Measurements from ENCODE around the gene SLC39A13.
A peak's percentile ranks its signal among the peaks of the same experiment; 100 is the strongest.
"Not testable (repeated sequence)": the region's sequence is repeated elsewhere in the genome, so short reads cannot be mapped to it uniquely, and the experiment has no call there.

The SLC39A13 gene

DNA sequence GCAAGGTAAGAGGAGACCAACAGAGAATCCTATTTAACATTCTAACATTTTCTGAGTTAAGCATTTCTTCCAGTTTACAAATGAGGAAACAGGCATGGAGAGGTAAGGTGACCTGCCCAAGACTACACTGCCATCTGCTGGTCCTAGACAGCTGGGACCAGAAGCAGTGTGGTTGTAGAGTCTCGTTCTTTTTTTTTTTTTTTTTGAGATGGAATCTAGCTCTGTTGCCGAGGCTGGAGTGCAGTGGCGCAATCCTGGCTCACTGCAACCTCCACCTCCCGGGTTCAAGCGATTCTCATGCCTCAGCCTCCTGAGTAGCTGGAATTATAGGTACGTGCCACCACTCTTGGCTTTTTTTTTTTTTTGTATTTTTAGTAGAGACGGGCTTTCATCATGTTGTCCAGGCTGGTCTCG is 45.9 kb downstream of the SLC39A13 start:
- H3K9me3 ChIP-seq (ENCODE audit: insufficient read depth, low read length, severe bottlenecking); H3K27ac ChIP-seq (ENCODE audit: low read length); H3K4me2 ChIP-seq (ENCODE audit: insufficient read depth, low read length); H4K20me1 ChIP-seq (ENCODE audit: insufficient read depth, low read length); H3K36me3 ChIP-seq (ENCODE audit: insufficient read depth, low read length); H3K4me1 ChIP-seq (ENCODE audit: insufficient read depth, low read length); H3K4me3 ChIP-seq (ENCODE audit: low read depth in 1 of 2, low read length in 2 of 2); H3K79me2 ChIP-seq (ENCODE audit: insufficient read depth, low read length); H3K9ac ChIP-seq (ENCODE audit: low read depth, low read length); H3K27me3 ChIP-seq (ENCODE audit: insufficient read depth, low read length, poor library complexity): not testable (repeated sequence)
- TF ChIP-seq, protein P1, sequence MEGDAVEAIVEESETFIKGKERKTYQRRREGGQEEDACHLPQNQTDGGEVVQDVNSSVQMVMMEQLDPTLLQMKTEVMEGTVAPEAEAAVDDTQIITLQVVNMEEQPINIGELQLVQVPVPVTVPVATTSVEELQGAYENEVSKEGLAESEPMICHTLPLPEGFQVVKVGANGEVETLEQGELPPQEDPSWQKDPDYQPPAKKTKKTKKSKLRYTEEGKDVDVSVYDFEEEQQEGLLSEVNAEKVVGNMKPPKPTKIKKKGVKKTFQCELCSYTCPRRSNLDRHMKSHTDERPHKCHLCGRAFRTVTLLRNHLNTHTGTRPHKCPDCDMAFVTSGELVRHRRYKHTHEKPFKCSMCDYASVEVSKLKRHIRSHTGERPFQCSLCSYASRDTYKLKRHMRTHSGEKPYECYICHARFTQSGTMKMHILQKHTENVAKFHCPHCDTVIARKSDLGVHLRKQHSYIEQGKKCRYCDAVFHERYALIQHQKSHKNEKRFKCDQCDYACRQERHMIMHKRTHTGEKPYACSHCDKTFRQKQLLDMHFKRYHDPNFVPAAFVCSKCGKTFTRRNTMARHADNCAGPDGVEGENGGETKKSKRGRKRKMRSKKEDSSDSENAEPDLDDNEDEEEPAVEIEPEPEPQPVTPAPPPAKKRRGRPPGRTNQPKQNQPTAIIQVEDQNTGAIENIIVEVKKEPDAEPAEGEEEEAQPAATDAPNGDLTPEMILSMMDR (IDR thresholded peaks at IDR 0.05; ENCODE audit: borderline replicate concordance, extremely low read depth, low read length, poor library complexity, severe bottlenecking) = peak; percentile 90
- ATAC-seq (ENCODE audit: insufficient read depth, low read depth) (peak; percentile 91), DNase-seq (peak; percentile 79)
- H2AFZ ChIP-seq (ENCODE audit: low read depth, low read length) = peak overlapping the region; percentile 65

DNA sequence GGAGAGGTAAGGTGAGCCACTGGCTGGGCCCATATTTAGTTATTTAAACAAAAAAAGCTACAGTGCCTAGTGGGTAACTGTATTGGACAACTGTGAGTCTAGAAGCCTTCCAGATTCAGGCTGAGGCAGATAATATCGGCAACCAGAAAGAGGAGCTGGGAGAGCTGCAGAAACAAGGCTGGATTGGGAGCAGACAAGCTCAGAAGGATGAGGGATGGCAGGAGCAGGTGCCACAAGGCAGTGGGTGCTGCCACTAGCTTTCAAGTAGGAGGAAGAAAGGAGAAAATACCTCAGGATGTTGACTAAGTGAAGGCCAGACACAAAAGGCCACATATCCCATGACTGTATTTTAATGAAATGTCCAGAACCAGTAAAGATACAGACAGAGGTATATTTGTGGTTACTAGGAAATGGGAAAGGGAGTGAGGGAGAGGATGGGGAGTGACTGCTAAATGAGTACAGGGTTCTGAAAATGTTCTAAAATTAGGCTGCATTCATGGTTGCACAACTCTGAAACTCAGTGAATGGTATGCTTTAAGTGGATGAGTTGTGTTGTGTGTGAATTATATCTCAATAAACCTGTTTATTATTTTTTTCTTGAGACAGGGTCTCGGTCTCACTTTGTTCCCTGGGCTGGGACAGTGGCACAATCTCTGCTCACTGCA is 52.3 kb downstream of the SLC39A13 start:
- Histone ChIP-seq H3K4me1 (ENCODE audit: insufficient read depth, low read length) (no peaks in the 10 kb centered on the region), H3K9me3 (ENCODE audit: insufficient read depth, low read length, severe bottlenecking) (no peaks in the 10 kb centered on the region), H3K27ac (ENCODE audit: low read length) (no peak overlapping the region), H3K4me2 (ENCODE audit: insufficient read depth, low read length) (no peak overlapping the region), H4K20me1 (ENCODE audit: insufficient read depth, low read length) (peaks cover 8% of the 10 kb centered on the region; the same call in 1 of the 2 replicates), H3K27me3 (ENCODE audit: insufficient read depth, low read length, poor library complexity) (no peaks in the 10 kb centered on the region), H3K9ac (ENCODE audit: low read depth, low read length) (no peak overlapping the region), H3K79me2 (ENCODE audit: insufficient read depth, low read length) (peaks cover 7% of the 10 kb centered on the region; the same call in 1 of the 2 replicates), H3K4me3 (ENCODE audit: low read depth in 1 of 2, low read length in 2 of 2) (no peak overlapping the region), H3K36me3 (ENCODE audit: insufficient read depth, low read length) (peaks cover 22% of the 10 kb centered on the region), H2AFZ (ENCODE audit: low read depth, low read length) (no peak overlapping the region)
- ATAC-seq (ENCODE audit: insufficient read depth, low read depth) (no peak), DNase-seq (no peak)
- TF ChIP-seq, protein P1 (IDR thresholded peaks at IDR 0.05; ENCODE audit: borderline replicate concordance, extremely low read depth, low read length, poor library complexity, severe bottlenecking) = no peak
- no peak for TF ChIP-seq EZH2 (IDR thresholded peaks at IDR 0.05; ENCODE audit: borderline replicate concordance, low read depth, low read length, severe bottlenecking)

DNA sequence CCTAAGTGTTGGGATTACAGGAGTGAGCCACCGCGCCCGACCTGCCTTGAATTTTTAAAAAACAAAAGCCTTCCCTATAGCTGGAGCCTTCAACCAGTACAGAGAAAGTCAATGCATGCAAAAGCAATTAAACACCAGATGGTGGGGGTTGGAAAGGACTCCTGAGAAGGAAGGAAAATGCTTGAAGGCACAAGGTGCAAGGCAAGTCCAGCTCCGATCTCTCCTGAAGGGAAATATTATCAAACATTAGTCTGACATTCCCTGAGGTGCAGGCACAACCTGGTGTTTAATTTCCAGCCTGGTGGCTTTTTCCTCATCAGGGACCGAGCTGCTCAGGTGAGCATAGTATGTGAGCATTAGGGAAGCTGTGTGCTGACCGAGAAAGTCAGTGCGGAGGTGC is 53.5 kb downstream of the SLC39A13 start:
- H4K20me1 ChIP-seq (ENCODE audit: insufficient read depth, low read length) = peaks cover 12% of the 10 kb centered on the region
- no peak overlapping the region for H3K9ac ChIP-seq (ENCODE audit: low read depth, low read length)
- peaks cover 9% of the 10 kb centered on the region; the same call in 1 of the 2 replicates for H3K79me2 ChIP-seq (ENCODE audit: insufficient read depth, low read length)
- H2AFZ ChIP-seq (ENCODE audit: low read depth, low read length) = no peak overlapping the region
- peaks cover 27% of the 10 kb centered on the region for H3K36me3 ChIP-seq (ENCODE audit: insufficient read depth, low read length)
- DNase-seq (no peak), ATAC-seq (ENCODE audit: insufficient read depth, low read depth) (no peak)
- no peak overlapping the region for H3K27ac ChIP-seq (ENCODE audit: low read length)
- no peak for TF ChIP-seq EZH2 (IDR thresholded peaks at IDR 0.05; ENCODE audit: borderline replicate concordance, low read depth, low read length, severe bottlenecking)
- H3K4me2 ChIP-seq (ENCODE audit: insufficient read depth, low read length) = no peak overlapping the region
- H3K27me3 ChIP-seq (ENCODE audit: insufficient read depth, low read length, poor library complexity) = no peaks in the 10 kb centered on the region
- H3K9me3 ChIP-seq (ENCODE audit: insufficient read depth, low read length, severe bottlenecking) = no peaks in the 10 kb centered on the region
- H3K4me1 ChIP-seq (ENCODE audit: insufficient read depth, low read length) = no peaks in the 10 kb centered on the region
- H3K4me3 ChIP-seq (ENCODE audit: low read depth in 1 of 2, low read length in 2 of 2) = no peak overlapping the region

DNA sequence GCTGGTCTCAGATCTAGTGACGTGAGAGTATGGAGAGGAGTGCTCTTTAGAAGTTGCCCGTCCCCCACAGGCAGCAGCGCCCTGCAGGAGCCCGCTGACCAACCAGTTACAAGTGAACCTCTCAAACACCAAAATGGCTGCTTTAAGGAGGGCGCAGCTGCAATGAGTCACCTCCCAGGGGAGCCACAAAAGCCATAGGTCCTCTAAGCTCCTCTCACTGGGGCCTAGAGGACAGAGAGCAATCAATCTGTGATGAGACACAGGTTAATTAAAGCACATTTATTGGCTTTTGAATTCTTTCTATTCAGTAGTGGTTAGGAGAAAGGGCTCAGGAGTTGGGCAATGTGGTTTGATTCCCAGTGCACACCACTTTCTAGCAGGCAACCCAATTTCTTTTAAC is 56.1 kb downstream of the SLC39A13 start:
- no peak overlapping the region for H3K27ac ChIP-seq (ENCODE audit: low read length)
- peak; percentile 28; the same call in 1 of the 3 replicates for ATAC-seq (ENCODE audit: insufficient read depth, low read depth)
- H3K9ac ChIP-seq (ENCODE audit: low read depth, low read length) = no peak overlapping the region
- TF ChIP-seq, protein P1 (IDR thresholded peaks at IDR 0.05; ENCODE audit: borderline replicate concordance, extremely low read depth, low read length, poor library complexity, severe bottlenecking) = no peak
- no peak for TF ChIP-seq EZH2 (IDR thresholded peaks at IDR 0.05; ENCODE audit: borderline replicate concordance, low read depth, low read length, severe bottlenecking)
- peaks cover 28% of the 10 kb centered on the region for H4K20me1 ChIP-seq (ENCODE audit: insufficient read depth, low read length)
- H3K4me1 ChIP-seq (ENCODE audit: insufficient read depth, low read length) = no peaks in the 10 kb centered on the region
- H3K36me3 ChIP-seq (ENCODE audit: insufficient read depth, low read length) = peaks cover 53% of the 10 kb centered on the region
- H3K4me3 ChIP-seq (ENCODE audit: low read depth in 1 of 2, low read length in 2 of 2) = no peak overlapping the region
- H2AFZ ChIP-seq (ENCODE audit: low read depth, low read length) = no peak overlapping the region
- no peak for DNase-seq
- H3K4me2 ChIP-seq (ENCODE audit: insufficient read depth, low read length) = no peak overlapping the region
- peaks cover 30% of the 10 kb centered on the region for H3K79me2 ChIP-seq (ENCODE audit: insufficient read depth, low read length)
- no peaks in the 10 kb centered on the region for H3K27me3 ChIP-seq (ENCODE audit: insufficient read depth, low read length, poor library complexity)
- no peaks in the 10 kb centered on the region for H3K9me3 ChIP-seq (ENCODE audit: insufficient read depth, low read length, severe bottlenecking)
